ENCODE measurements around the gene ZNF136.

DNA sequence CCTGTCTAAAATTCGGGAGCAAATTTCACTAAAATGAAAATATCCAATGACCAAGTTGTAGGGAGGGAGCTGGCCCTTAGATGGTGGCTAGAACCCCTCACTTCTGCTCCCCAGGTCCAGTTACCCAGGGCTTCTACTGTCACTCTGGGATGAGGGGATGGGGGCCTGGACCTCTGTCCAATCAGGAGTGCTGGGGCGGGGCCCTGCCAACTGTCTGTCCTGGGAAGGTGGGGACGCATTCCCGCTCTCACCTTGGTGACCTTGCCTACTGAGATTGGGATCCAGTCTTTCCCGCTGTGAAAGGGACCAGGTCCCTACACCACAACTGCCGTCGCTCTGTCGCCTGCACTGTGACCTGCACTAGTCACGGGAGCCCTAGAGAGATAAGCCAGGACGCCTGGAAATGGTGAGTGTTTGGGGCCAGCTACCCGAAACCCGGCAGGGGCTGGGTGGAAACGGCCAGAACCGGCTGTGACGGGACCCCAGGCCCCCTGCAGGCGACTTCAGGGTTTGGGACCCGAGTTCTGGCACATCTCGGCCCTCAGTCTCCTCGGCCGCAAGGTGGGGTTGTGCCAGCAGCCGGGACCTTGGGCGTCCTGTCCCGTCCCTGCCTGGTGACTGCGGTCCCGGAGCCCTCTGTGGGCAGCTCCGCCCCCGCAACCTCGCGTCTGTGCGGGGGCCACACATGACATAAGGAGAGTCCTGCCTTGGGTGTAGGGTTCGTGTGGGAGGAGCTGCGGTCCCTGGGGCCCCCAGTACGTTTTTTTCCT, 45.5 kb upstream of the ZNF136 start:
- no peak for TF ChIP-seq EZH2 (IDR thresholded peaks at IDR 0.05)
- TF ChIP-seq, protein P1, sequence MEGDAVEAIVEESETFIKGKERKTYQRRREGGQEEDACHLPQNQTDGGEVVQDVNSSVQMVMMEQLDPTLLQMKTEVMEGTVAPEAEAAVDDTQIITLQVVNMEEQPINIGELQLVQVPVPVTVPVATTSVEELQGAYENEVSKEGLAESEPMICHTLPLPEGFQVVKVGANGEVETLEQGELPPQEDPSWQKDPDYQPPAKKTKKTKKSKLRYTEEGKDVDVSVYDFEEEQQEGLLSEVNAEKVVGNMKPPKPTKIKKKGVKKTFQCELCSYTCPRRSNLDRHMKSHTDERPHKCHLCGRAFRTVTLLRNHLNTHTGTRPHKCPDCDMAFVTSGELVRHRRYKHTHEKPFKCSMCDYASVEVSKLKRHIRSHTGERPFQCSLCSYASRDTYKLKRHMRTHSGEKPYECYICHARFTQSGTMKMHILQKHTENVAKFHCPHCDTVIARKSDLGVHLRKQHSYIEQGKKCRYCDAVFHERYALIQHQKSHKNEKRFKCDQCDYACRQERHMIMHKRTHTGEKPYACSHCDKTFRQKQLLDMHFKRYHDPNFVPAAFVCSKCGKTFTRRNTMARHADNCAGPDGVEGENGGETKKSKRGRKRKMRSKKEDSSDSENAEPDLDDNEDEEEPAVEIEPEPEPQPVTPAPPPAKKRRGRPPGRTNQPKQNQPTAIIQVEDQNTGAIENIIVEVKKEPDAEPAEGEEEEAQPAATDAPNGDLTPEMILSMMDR (IDR thresholded peaks at IDR 0.05), result no peak
- no peak for TF ChIP-seq EZH2phosphoT487 (IDR thresholded peaks at IDR 0.05)
